ENCODE results near the gene ASAH2.

The ASAH2 gene

GRCh38 chr10:50289196-50289595 is 37.9 kb upstream of the ASAH2 start:
- Histone ChIP-seq H3K4me1 (ENCODE audit: control extremely low read depth in 1 of 4, control insufficient read depth in 4 of 4, insufficient read depth in 4 of 4, low read length in 3 of 4) (peaks cover 0 to 10% (median 0%) of the 10 kb centered on the region in 4 experiments), H3K27ac (ENCODE audit: insufficient read depth in 1 of 2, low read depth in 1 of 2, low read length in 2 of 2, poor library complexity in 1 of 2, severe bottlenecking in 2 of 2) (no peak overlapping the region), H3K27me3 (replicated peaks in 2 of 5; ENCODE audit: control insufficient read depth in 4 of 5, insufficient read depth in 5 of 5, low read length in 4 of 5) (peaks cover 0 to 3% (median 0%) of the 10 kb centered on the region in 5 experiments), H3K36me3 (ENCODE audit: control insufficient read depth in 4 of 4, insufficient read depth in 4 of 4, low read length in 3 of 4) (no peaks in the 10 kb centered on the region), H3K4me3 (ENCODE audit: control insufficient read depth in 1 of 7, extremely low read depth in 1 of 7, insufficient read depth in 4 of 7, low read depth in 2 of 7, low read length in 6 of 7) (no peak overlapping the region), H3K9me3 (ENCODE audit: control extremely low read depth in 1 of 5, control insufficient read depth in 4 of 5, insufficient read depth in 2 of 5, low read depth in 1 of 5, low read length in 4 of 5) (no peaks in the 10 kb centered on the region)
- POLR2A ChIA-PET = no interaction called here
- CTCF ChIA-PET = no interaction called here
- no peak for DNase-seq
- WGBS (ENCODE audit: insufficient coverage) = 94% methylated on average over 3 of the region's 6 CpGs

- Histone ChIP-seq H3K4me1 (ENCODE audit: control extremely low read depth in 1 of 4, control insufficient read depth in 4 of 4, insufficient read depth in 4 of 4, low read length in 3 of 4) (no peaks in the 10 kb centered on the region), H3K27ac (ENCODE audit: insufficient read depth in 1 of 2, low read depth in 1 of 2, low read length in 2 of 2, poor library complexity in 1 of 2, severe bottlenecking in 2 of 2) (no peak overlapping the region), H3K4me3 (ENCODE audit: control insufficient read depth in 1 of 7, extremely low read depth in 1 of 7, insufficient read depth in 4 of 7, low read depth in 2 of 7, low read length in 6 of 7) (no peak overlapping the region), H3K27me3 (replicated peaks in 2 of 5; ENCODE audit: control insufficient read depth in 4 of 5, insufficient read depth in 5 of 5, low read length in 4 of 5) (peaks cover 0 to 8% (median 0%) of the 10 kb centered on the region in 5 experiments), H3K36me3 (ENCODE audit: control insufficient read depth in 4 of 4, insufficient read depth in 4 of 4, low read length in 3 of 4) (no peaks in the 10 kb centered on the region), H3K9me3 (ENCODE audit: control extremely low read depth in 1 of 5, control insufficient read depth in 4 of 5, insufficient read depth in 2 of 5, low read depth in 1 of 5, low read length in 4 of 5) (no peaks in the 10 kb centered on the region)
- no peak for DNase-seq
- WGBS (ENCODE audit: insufficient coverage) = 84% methylated on average over 9 of the region's 9 CpGs
- ChIA-PET CTCF (interaction anchor here (0.6 kb wide), 1 partner anchor 12 kb away, joined by 3 read pairs; no protein-coding TSS in a partner anchor), POLR2A (no interaction called here)
Observed at GRCh38 chr10:50286996-50287803, 35.9 kb upstream of the ASAH2 start.

- no peak overlapping the region for H3K27ac ChIP-seq (ENCODE audit: insufficient read depth in 1 of 2, low read depth in 1 of 2, low read length in 2 of 2, poor library complexity in 1 of 2, severe bottlenecking in 2 of 2)
- no peaks in the 10 kb centered on the region for H3K4me1 ChIP-seq (ENCODE audit: control extremely low read depth in 1 of 4, control insufficient read depth in 4 of 4, insufficient read depth in 4 of 4, low read length in 3 of 4)
- DNase-seq = no peak
- H3K4me3 ChIP-seq (ENCODE audit: control insufficient read depth in 1 of 7, extremely low read depth in 1 of 7, insufficient read depth in 4 of 7, low read depth in 2 of 7, low read length in 6 of 7) = no peak overlapping the region
- H3K36me3 ChIP-seq (ENCODE audit: control insufficient read depth in 4 of 4, insufficient read depth in 4 of 4, low read length in 3 of 4) = no peaks in the 10 kb centered on the region
- ChIA-PET CTCF (no interaction called here), POLR2A (no interaction called here)
- WGBS (ENCODE audit: insufficient coverage) = 88% methylated on average over 1 of the region's 2 CpGs
- H3K27me3 ChIP-seq (replicated peaks in 2 of 5; ENCODE audit: control insufficient read depth in 4 of 5, insufficient read depth in 5 of 5, low read length in 4 of 5) = peaks cover 0 to 10% (median 0%) of the 10 kb centered on the region in 5 experiments
- H3K9me3 ChIP-seq (ENCODE audit: control extremely low read depth in 1 of 5, control insufficient read depth in 4 of 5, insufficient read depth in 2 of 5, low read depth in 1 of 5, low read length in 4 of 5) = no peaks in the 10 kb centered on the region
Observed at GRCh38 chr10:50286517-50286916, 35.2 kb upstream of the ASAH2 start.

- no peak overlapping the region for H3K4me3 ChIP-seq (ENCODE audit: control insufficient read depth in 1 of 7, extremely low read depth in 1 of 7, insufficient read depth in 4 of 7, low read depth in 2 of 7, low read length in 6 of 7)
- no peak for DNase-seq
- POLR2A ChIA-PET = no interaction called here
- CTCF ChIA-PET = interaction anchor here (0.6 kb wide), 1 partner anchor 271 kb away, joined by 3 read pairs; no protein-coding TSS in a partner anchor
- 92% methylated on average over 4 of the region's 4 CpGs for WGBS (ENCODE audit: insufficient coverage)
- peaks cover 0 to 5% (median 0%) of the 10 kb centered on the region in 5 experiments for H3K9me3 ChIP-seq (ENCODE audit: control extremely low read depth in 1 of 5, control insufficient read depth in 4 of 5, insufficient read depth in 2 of 5, low read depth in 1 of 5, low read length in 4 of 5)
- H3K36me3 ChIP-seq (ENCODE audit: control insufficient read depth in 4 of 4, insufficient read depth in 4 of 4, low read length in 3 of 4) = no peaks in the 10 kb centered on the region
- H3K4me1 ChIP-seq (ENCODE audit: control extremely low read depth in 1 of 4, control insufficient read depth in 4 of 4, insufficient read depth in 4 of 4, low read length in 3 of 4) = no peaks in the 10 kb centered on the region
- H3K27ac ChIP-seq (ENCODE audit: insufficient read depth in 1 of 2, low read depth in 1 of 2, low read length in 2 of 2, poor library complexity in 1 of 2, severe bottlenecking in 2 of 2) = no peak overlapping the region
- H3K27me3 ChIP-seq (replicated peaks in 2 of 5; ENCODE audit: control insufficient read depth in 4 of 5, insufficient read depth in 5 of 5, low read length in 4 of 5) = peaks cover 0 to 9% (median 3%) of the 10 kb centered on the region in 5 experiments
Observed at GRCh38 chr10:50281967-50282522, 30.7 kb upstream of the ASAH2 start.

- Histone ChIP-seq H3K36me3 (ENCODE audit: control insufficient read depth in 4 of 4, insufficient read depth in 4 of 4, low read length in 3 of 4) (no peaks in the 10 kb centered on the region), H3K27ac (ENCODE audit: insufficient read depth in 1 of 2, low read depth in 1 of 2, low read length in 2 of 2, poor library complexity in 1 of 2, severe bottlenecking in 2 of 2) (no peak overlapping the region), H3K4me1 (ENCODE audit: control extremely low read depth in 1 of 4, control insufficient read depth in 4 of 4, insufficient read depth in 4 of 4, low read length in 3 of 4) (no peaks in the 10 kb centered on the region), H3K9me3 (ENCODE audit: control extremely low read depth in 1 of 5, control insufficient read depth in 4 of 5, insufficient read depth in 2 of 5, low read depth in 1 of 5, low read length in 4 of 5) (peaks cover 0 to 5% (median 0%) of the 10 kb centered on the region in 5 experiments), H3K27me3 (replicated peaks in 2 of 5; ENCODE audit: control insufficient read depth in 4 of 5, insufficient read depth in 5 of 5, low read length in 4 of 5) (peaks cover 0 to 9% (median 3%) of the 10 kb centered on the region in 5 experiments), H3K4me3 (ENCODE audit: control insufficient read depth in 1 of 7, extremely low read depth in 1 of 7, insufficient read depth in 4 of 7, low read depth in 2 of 7, low read length in 6 of 7) (no peak overlapping the region)
- ChIA-PET POLR2A (no interaction called here), CTCF (no interaction called here)
- DNase-seq = no peak
- 98% methylated on average over 4 of the region's 8 CpGs for WGBS (ENCODE audit: insufficient coverage)
Observed at GRCh38 chr10:50281210-50281966, 30.1 kb upstream of the ASAH2 start.

GRCh38 chr10:50280049-50280841 is 28.9 kb upstream of the ASAH2 start:
- Histone ChIP-seq H3K36me3 (ENCODE audit: control insufficient read depth in 4 of 4, insufficient read depth in 4 of 4, low read length in 3 of 4) (no peaks in the 10 kb centered on the region), H3K27me3 (replicated peaks in 2 of 5; ENCODE audit: control insufficient read depth in 4 of 5, insufficient read depth in 5 of 5, low read length in 4 of 5) (peaks cover 0 to 9% (median 3%) of the 10 kb centered on the region in 5 experiments), H3K4me1 (ENCODE audit: control extremely low read depth in 1 of 4, control insufficient read depth in 4 of 4, insufficient read depth in 4 of 4, low read length in 3 of 4) (no peaks in the 10 kb centered on the region), H3K4me3 (ENCODE audit: control insufficient read depth in 1 of 7, extremely low read depth in 1 of 7, insufficient read depth in 4 of 7, low read depth in 2 of 7, low read length in 6 of 7) (no peak overlapping the region), H3K27ac (ENCODE audit: insufficient read depth in 1 of 2, low read depth in 1 of 2, low read length in 2 of 2, poor library complexity in 1 of 2, severe bottlenecking in 2 of 2) (no peak overlapping the region), H3K9me3 (ENCODE audit: control extremely low read depth in 1 of 5, control insufficient read depth in 4 of 5, insufficient read depth in 2 of 5, low read depth in 1 of 5, low read length in 4 of 5) (peaks cover 0 to 5% (median 0%) of the 10 kb centered on the region in 5 experiments)
- 85% methylated on average over 3 of the region's 5 CpGs for WGBS (ENCODE audit: insufficient coverage)
- ChIA-PET CTCF (no interaction called here), POLR2A (no interaction called here)
- no peak for DNase-seq
